Activated T-helper 17 cell treated with anti-CD3 and anti-CD28 coated beads, Interleukin-2, amount 50 U/mL, for 72 hours (primary cell): ENCODE results near the gene CEP126. TPM values are rescaled to one million over a fixed set of nuclear protein-coding genes. Genes with fewer than 3 reads are reported as not detected.
"Not testable (repeated sequence)": the region's sequence is repeated elsewhere in the genome, so short reads cannot be mapped to it uniquely, and the experiment has no call there.

Experiments
- ATAC-seq: fragments of 150-1000 bp; cut with Tn5 transposase; replicated peaks from 2 replicates; pipeline ENCODE4 v1.10.0; 2021; ENCODE audit warnings: mild to moderate bottlenecking, moderate library complexity
- H3K27ac Mint-ChIP-seq: one replicate; pipeline ENCODE4 v1.8.0; 2022; ENCODE audit warnings: mixed read lengths
- H3K27me3 Mint-ChIP-seq: one replicate; pipeline ENCODE4 v1.8.0; 2022; ENCODE audit warnings: mixed read lengths
- H3K36me3 Mint-ChIP-seq: one replicate; pipeline ENCODE4 v1.8.0; 2022; ENCODE audit warnings: low read depth, mild to moderate bottlenecking, mixed read lengths
- H3K4me1 Mint-ChIP-seq: one replicate; pipeline ENCODE4 v1.8.0; 2022; ENCODE audit warnings: mixed read lengths
- H3K4me3 Mint-ChIP-seq: one replicate; pipeline ENCODE4 v1.8.0; 2022; ENCODE audit warnings: mild to moderate bottlenecking, mixed read lengths
- H3K9me3 Mint-ChIP-seq: one replicate; pipeline ENCODE4 v1.8.0; 2022; ENCODE audit warnings: mixed read lengths
- total RNA-seq, 2 donors: library from RNA; stranded (reverse); gene quantifications; one replicate each; pipeline ENCODE4 v1.2.3, GENCODE V29; 2022

Gene CEP126
- total RNA-seq, 2 donors from 2014 or later, result 0.97 to 1.5 TPM

DNA sequence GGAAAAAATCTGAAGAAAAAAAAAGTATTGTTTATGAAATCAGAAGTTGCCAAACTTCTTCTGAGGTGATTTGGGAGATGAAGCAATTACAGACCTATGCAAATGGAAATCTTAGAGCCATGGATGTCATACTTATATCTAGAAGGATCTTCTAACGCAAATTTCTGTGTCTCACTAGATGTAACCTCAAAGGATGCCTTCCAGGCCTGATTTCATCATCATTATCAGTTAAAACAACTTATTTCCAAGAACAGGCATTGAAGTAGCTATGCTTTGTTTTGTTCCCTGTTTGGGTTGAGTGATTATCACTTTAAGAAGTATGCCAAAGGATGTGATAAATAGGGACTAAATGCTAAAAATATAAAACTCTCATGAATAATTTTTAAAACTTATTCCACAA lies 45.4 kb downstream of the CEP126 start:
- Mint-ChIP-seq H3K27ac (no peak overlapping the region), H3K36me3 (peaks cover 23% of the 10 kb centered on the region), H3K27me3 (no peaks in the 10 kb centered on the region), H3K9me3 (no peaks in the 10 kb centered on the region), H3K4me1 (no peaks in the 10 kb centered on the region), H3K4me3 (no peak overlapping the region)
- ATAC-seq, result no peak

DNA sequence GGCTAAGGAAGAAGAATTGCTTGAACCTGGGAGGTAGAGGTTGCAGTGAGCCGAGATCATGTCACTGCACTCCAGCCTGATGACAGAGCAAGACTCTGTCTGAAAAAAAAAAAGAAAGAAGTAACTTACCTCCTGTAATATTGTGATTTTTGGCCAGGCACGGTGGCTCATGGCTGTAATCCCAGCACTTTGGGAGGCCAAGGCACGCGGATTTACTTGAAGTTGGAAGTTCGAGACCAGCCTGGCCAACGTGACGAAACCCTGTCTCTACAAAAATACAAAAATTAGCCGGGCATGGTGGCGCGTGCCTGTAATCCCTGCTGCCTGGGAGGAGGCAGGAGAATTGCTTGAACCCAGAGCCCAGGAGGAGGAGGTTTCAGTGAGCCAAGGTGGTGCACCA lies 49.4 kb downstream of the CEP126 start:
- H3K27ac Mint-ChIP-seq, ATAC-seq, H3K27me3 Mint-ChIP-seq, H3K9me3 Mint-ChIP-seq, H3K4me3 Mint-ChIP-seq, H3K4me1 Mint-ChIP-seq: not testable (repeated sequence)
- H3K36me3 Mint-ChIP-seq, result peaks cover 21% of the 10 kb centered on the region

DNA sequence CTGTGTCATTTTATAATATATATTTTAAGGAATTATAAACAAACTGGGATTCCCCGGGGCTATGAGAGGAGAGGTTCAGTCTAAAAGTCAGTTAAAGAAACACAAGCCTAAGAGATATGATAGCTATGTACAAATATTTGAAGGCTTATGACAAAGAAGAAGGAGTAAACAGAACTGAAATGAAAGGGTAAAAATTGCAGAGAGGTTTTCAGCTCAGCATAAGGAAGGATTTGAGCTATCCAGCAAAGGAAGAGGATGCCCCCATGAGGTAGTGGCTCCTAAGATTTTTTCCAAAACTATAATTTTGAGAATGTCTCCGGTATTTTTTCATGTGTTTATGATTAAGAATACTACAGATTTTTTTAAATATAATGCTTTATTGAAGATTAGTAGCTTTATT lies 59.4 kb downstream of the CEP126 start:
- H3K36me3 Mint-ChIP-seq, result no peaks in the 10 kb centered on the region
- ATAC-seq, result no peak
- no peak overlapping the region for H3K4me3 Mint-ChIP-seq
- H3K9me3 Mint-ChIP-seq, result no peaks in the 10 kb centered on the region
- no peaks in the 10 kb centered on the region for H3K27me3 Mint-ChIP-seq
- no peak overlapping the region for H3K27ac Mint-ChIP-seq
- no peaks in the 10 kb centered on the region for H3K4me1 Mint-ChIP-seq

DNA sequence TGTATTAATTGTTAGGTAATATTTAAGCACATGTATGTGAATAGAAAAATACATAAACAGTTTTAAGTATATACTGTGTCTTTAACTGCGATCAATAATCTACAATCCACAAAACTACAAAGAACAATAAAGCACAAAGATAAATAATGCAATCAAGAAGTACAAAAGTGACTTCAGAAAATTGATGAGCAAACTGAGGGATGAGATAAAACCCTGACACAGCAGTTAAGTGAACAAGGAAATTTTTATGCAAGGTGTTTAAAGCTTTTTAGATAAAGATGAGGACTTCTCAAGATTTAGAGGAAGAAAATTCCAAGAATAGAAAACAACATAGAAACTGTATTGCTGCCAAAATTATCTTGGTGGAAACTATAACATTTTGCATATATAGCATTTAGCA lies 60.0 kb downstream of the CEP126 start:
- Mint-ChIP-seq H3K4me1 (no peaks in the 10 kb centered on the region), H3K27me3 (no peaks in the 10 kb centered on the region), H3K4me3 (no peak overlapping the region), H3K36me3 (no peaks in the 10 kb centered on the region), H3K9me3 (no peaks in the 10 kb centered on the region), H3K27ac (no peak overlapping the region)
- ATAC-seq, result no peak

DNA sequence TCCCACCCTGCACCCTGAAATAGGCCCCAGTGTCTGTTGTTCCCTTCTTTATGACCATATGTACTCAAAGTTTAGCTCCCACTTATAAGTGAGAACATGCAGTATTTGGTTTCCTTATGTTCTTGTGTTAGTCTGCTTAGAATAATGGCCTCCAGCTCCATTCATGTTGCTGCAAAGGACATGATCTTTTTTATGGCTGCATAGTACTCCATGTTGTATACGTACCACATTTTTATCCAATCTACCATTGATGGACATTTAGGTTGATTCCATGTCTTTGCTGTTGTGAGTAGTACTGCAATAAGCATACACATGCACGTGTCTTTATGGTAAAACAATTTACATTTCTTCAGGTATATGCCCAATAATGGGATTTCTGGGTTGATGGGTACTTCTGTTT lies 60.9 kb downstream of the CEP126 start:
- Mint-ChIP-seq H3K4me1 (no peaks in the 10 kb centered on the region), H3K27ac (no peak overlapping the region), H3K27me3 (no peaks in the 10 kb centered on the region), H3K36me3 (no peaks in the 10 kb centered on the region), H3K4me3 (no peak overlapping the region), H3K9me3 (no peaks in the 10 kb centered on the region)
- no peak for ATAC-seq

DNA sequence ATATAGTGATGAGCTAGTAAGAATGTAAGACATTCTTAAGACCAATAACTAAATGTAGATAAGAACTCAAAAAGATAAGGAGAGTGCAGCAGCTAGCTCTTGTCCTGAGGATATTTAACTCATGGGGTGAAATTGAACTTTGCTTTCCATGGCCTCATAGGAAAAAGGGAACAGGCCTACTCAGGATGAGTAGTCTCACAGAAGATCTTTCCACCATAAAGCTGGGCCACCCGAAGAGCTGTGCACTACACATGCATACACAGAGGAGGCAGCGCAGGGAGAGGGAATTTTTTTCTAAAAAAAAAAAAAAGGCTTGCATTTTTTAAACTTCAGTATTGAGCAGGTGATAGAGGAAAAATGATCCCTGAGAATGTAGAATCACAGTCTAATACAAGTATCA lies 72.6 kb downstream of the CEP126 start:
- no peaks in the 10 kb centered on the region for H3K9me3 Mint-ChIP-seq
- no peaks in the 10 kb centered on the region for H3K36me3 Mint-ChIP-seq
- no peaks in the 10 kb centered on the region for H3K27me3 Mint-ChIP-seq
- H3K4me3 Mint-ChIP-seq, result no peak overlapping the region
- ATAC-seq, result no peak
- no peaks in the 10 kb centered on the region for H3K4me1 Mint-ChIP-seq
- H3K27ac Mint-ChIP-seq, result no peak overlapping the region

DNA sequence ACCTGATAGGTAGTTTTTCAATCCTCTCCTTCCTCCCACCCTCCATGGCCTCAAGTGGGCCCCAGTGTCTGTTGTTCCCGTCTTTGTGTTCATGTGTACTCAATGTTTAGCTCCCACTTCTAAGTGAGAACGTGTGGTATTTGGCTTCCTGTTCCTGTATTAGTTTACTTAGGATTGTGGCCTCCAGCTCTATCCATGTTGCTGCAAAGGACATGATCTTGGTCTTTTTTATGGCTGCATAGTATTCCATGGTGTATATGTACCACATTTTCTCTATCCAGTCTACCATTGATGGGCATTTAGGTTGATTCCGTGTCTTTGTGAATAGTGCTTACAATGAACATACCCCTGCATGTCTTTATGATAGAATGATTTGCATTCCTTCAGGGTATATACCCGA lies 78.4 kb downstream of the CEP126 start:
- H3K4me3 Mint-ChIP-seq, result no peak overlapping the region
- H3K36me3 Mint-ChIP-seq, result peaks cover 5% of the 10 kb centered on the region
- H3K27me3 Mint-ChIP-seq, result no peaks in the 10 kb centered on the region
- no peaks in the 10 kb centered on the region for H3K4me1 Mint-ChIP-seq
- ATAC-seq, result no peak
- no peaks in the 10 kb centered on the region for H3K9me3 Mint-ChIP-seq
- H3K27ac Mint-ChIP-seq, result no peak overlapping the region

DNA sequence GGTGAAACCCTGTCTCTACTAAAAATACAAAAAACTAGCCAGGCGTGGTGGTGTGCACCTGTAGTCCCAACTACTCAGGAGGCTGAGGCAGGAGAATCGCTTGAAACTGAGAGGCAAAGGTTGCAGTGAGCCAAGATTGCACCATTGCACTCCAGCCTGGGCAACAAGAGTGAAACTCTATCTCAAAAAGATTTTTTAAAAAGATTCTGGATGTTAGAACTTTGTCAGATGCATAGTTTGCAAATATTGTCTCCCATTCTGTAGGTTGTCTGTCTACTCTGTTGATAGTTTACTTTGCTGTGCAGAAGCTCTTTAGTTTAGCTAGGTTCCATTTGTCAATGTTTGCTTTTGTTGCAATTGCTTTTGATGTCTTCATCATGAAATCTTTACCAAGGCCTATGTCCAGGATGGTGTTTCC lies 79.3 kb downstream of the CEP126 start:
- not testable (repeated sequence) for H3K9me3 Mint-ChIP-seq, H3K27ac Mint-ChIP-seq, H3K4me1 Mint-ChIP-seq, H3K36me3 Mint-ChIP-seq, ATAC-seq, H3K27me3 Mint-ChIP-seq, H3K4me3 Mint-ChIP-seq

DNA sequence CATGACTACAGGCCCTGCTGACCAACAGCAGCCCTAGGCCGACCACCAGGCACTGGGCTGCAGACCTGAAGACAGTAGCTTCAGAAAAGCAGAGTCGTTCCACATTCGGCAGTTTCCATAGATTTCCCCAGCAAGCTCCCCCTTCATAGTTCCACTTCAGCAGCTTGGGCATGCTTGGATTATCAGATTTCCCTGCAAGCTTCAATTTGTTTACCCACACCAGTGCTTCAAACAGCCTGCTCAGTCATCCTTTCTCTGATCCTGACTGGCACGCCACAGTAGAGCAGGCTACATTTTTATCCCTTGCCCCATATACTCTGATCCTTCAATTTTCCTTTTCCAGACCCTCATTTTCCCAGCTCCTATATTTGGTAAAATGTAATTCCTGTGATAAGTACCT lies 81.3 kb downstream of the CEP126 start:
- no peak for ATAC-seq
- Mint-ChIP-seq H3K27ac (no peak overlapping the region), H3K36me3 (peaks cover 5% of the 10 kb centered on the region), H3K4me1 (no peaks in the 10 kb centered on the region), H3K4me3 (no peak overlapping the region), H3K27me3 (no peaks in the 10 kb centered on the region), H3K9me3 (no peaks in the 10 kb centered on the region)

DNA sequence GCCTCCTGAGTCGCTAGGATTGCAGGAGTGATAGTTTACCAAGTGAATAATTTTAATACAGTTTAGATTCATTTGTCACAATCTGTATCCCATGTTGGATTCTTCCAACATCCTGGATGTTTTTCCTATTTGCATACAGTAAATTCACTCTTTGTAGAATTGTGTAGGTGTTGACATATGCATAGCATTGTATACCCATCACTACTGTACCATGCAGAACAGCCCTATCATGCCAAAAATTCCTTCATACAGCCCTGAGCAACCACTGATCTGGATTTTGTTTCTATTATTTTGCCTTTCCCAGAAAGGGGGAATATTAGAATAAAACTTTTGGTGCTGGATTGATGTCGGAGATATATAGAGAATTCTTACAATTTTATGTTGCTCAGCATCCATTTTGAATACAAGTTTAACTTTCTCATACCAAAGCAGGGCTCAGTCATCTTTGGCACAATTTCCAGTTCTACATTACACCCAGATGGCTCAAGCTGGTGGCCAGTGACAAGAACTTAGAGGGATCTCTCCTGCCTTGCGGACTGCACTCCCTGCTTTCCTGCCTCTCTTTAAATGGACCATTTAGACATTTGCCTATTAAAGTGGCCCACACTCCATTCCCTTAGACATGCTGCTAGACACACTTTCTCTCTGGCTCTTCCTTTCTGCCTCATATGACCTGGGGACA lies 87.0 kb downstream of the CEP126 start:
- ATAC-seq, result no peak
- H3K27me3 Mint-ChIP-seq, result no peaks in the 10 kb centered on the region
- H3K4me1 Mint-ChIP-seq, result no peaks in the 10 kb centered on the region
- H3K4me3 Mint-ChIP-seq, result no peak overlapping the region
- no peak overlapping the region for H3K27ac Mint-ChIP-seq
- H3K36me3 Mint-ChIP-seq, result no peaks in the 10 kb centered on the region
- no peaks in the 10 kb centered on the region for H3K9me3 Mint-ChIP-seq

DNA sequence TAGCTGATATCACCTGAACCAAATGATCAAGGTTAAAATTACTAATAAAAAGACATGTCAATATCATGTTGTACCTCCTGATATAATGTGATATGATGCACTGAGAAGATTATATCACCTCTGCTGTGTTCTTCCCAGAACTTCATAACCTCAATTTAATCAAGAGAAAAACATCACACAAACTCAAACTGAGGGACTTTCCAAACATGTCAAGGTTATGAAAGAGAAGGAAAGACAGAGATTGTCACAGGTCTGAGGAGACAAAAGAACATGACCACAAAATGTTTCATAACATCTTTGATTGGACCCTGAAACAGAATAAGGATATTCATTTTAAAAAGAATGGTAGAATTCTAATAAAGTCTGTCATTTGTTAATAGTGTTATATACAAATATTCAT lies 89.4 kb downstream of the CEP126 start:
- Mint-ChIP-seq H3K4me1 (no peaks in the 10 kb centered on the region), H3K27ac (no peak overlapping the region), H3K9me3 (no peaks in the 10 kb centered on the region), H3K27me3 (no peaks in the 10 kb centered on the region), H3K4me3 (no peak overlapping the region), H3K36me3 (no peaks in the 10 kb centered on the region)
- no peak for ATAC-seq

DNA sequence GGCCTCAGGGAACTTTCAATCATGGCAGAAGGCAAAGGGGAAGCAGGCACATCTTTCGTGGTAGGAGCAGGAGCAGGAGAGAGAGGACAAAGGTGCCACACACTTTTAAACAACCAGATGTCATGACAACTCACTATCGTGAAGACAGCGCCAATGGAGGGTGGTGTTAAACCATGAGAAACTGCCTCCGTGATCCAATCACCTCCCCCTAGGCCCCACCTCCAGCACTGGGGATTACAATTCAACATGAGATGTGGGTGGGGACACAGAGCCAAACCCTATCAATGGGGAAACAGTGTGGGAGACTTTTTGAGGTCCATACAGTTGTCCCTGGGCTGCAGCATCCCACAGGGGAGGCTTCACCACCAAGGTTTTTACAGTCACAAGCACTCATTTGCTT lies 90.5 kb downstream of the CEP126 start:
- H3K27ac Mint-ChIP-seq, result no peak overlapping the region
- no peak for ATAC-seq
- no peaks in the 10 kb centered on the region for H3K36me3 Mint-ChIP-seq
- no peaks in the 10 kb centered on the region for H3K9me3 Mint-ChIP-seq
- H3K4me1 Mint-ChIP-seq, result no peaks in the 10 kb centered on the region
- peaks cover 4% of the 10 kb centered on the region for H3K27me3 Mint-ChIP-seq
- no peak overlapping the region for H3K4me3 Mint-ChIP-seq

DNA sequence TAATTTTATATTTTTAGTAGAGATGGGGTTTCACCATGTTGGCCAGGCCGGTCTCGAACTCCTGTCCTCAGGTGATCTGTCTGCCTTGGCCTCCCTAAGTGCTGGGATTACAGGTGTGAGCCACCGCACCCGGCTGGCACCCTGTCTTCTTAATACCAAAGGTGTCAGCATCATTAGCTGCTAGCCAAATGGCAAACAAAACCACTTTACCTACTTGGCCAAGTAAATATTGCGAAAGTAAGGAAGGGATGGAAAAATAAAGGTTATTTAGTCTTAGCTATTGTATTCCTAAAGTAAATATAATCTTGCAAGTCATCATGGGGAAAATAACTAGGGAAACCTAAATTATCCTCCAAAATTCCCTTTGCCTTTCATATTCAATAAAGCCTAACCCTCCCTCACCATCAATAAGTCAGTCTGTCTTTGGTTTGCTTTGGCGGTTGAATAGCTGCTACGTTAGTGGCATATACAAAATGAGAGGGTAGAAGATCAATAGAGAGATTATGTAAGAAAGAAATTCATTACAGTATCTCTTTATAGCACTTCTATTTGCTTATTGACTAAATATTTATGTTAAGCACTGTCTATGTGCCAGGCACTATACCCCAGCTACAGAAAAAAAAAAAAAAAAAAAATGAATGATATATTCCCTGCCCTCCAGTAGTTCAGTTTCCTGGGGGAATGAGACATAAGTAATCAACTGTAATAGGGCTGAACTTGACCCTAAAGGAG lies 92.2 kb downstream of the CEP126 start:
- no peak for ATAC-seq
- Mint-ChIP-seq H3K4me1 (no peaks in the 10 kb centered on the region), H3K27me3 (peaks cover 4% of the 10 kb centered on the region), H3K27ac (no peak overlapping the region), H3K4me3 (no peak overlapping the region), H3K36me3 (no peaks in the 10 kb centered on the region), H3K9me3 (no peaks in the 10 kb centered on the region)

DNA sequence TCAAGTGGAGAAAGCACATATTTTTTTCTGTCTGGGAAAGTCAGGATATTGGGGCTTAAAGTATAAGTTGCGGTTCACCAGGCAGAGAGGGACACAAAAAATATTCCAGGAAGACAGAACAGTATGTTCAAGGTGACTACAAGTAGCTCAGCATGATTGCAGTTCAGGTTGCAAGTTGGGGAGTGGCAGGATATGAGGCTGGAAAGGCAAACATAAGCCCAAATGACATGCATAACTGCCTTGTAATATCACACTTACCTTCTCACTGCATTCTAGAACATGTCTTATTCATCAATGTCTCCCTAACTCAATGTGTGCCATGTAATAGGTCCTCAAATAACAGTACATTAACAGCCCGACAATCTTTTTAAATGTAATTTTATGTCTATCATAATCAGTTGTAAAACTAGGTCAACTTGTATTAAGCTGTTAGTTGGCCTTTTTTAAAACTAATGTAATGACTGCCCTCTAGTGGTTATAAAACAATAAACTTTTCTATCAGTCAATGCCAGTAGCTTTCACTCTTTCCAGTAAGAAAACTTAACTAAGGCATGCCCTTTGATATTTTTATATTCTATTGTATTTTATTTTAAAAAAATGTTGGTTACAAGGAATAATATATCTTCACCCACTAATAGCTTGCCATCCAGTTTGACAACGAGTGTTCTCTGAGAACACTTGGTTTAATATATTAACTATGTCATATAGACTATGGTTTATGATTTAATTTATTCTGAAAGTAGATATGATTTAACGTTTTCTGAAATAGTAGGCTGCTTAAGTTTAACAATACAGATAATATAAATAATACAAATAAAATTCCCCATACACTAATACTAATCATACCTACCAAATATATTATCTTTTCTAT lies 93.0 kb downstream of the CEP126 start:
- no peak overlapping the region for H3K27ac Mint-ChIP-seq
- no peaks in the 10 kb centered on the region for H3K4me1 Mint-ChIP-seq
- ATAC-seq, result peak; percentile 42
- peaks cover 8% of the 10 kb centered on the region for H3K27me3 Mint-ChIP-seq
- no peaks in the 10 kb centered on the region for H3K36me3 Mint-ChIP-seq
- H3K9me3 Mint-ChIP-seq, result no peaks in the 10 kb centered on the region
- no peak overlapping the region for H3K4me3 Mint-ChIP-seq
